HCEC 1CT (cell line): ENCODE measurements around the gene ITM2C.

Experiments
- DNase-seq: peaks from one replicate; pipeline ENCODE4 v3.0.0-alpha.2; 2017

ITM2C gene

GRCh38 chr2:230873661-230874401 lies 9.1 kb downstream of the ITM2C start:
- DNase-seq = no peak

- DNase-seq = no peak
Measured at GRCh38 chr2:230874456-230874855, 9.7 kb downstream of the ITM2C start.

- DNase-seq = no peak
Measured at GRCh38 chr2:230874876-230875275, 10.1 kb downstream of the ITM2C start.

GRCh38 chr2:230875347-230876315 lies 10.9 kb downstream of the ITM2C start:
- DNase-seq = no peak

GRCh38 chr2:230877116-230877758 lies 12.5 kb downstream of the ITM2C start:
- DNase-seq = no peak

- DNase-seq = no peak
Measured at GRCh38 chr2:230877759-230878598, 13.2 kb downstream of the ITM2C start.

- no peak for DNase-seq
Measured at GRCh38 chr2:230878599-230879188, 14.0 kb downstream of the ITM2C start.

GRCh38 chr2:230879271-230879882 lies 14.6 kb downstream of the ITM2C start:
- DNase-seq = no peak

GRCh38 chr2:230879891-230880290 lies 15.1 kb downstream of the ITM2C start:
- DNase-seq = no peak

GRCh38 chr2:230881840-230882239 lies 17.1 kb downstream of the ITM2C start:
- no peak for DNase-seq

- DNase-seq = no peak
Measured at GRCh38 chr2:230885463-230886130, 20.9 kb downstream of the ITM2C start.

GRCh38 chr2:230886206-230886605 lies 21.5 kb downstream of the ITM2C start:
- no peak for DNase-seq

GRCh38 chr2:230886671-230887071 lies 21.9 kb downstream of the ITM2C start:
- no peak for DNase-seq

GRCh38 chr2:230887342-230887741 lies 22.6 kb downstream of the ITM2C start:
- DNase-seq = no peak

- no peak for DNase-seq
Measured at GRCh38 chr2:230888824-230889400, 24.2 kb downstream of the ITM2C start.

GRCh38 chr2:230889911-230890601 lies 25.3 kb downstream of the ITM2C start:
- DNase-seq = no peak

- DNase-seq = no peak
Measured at GRCh38 chr2:230890646-230891045, 25.9 kb downstream of the ITM2C start.

GRCh38 chr2:230891064-230891463 lies 26.3 kb downstream of the ITM2C start:
- no peak for DNase-seq

GRCh38 chr2:230891509-230891908 lies 26.8 kb downstream of the ITM2C start:
- no peak for DNase-seq

- DNase-seq = no peak
Measured at GRCh38 chr2:230893338-230893737, 28.6 kb downstream of the ITM2C start.
